Skin epidermis (tissue), 12 donors: Measurements from ENCODE around the gene LRP1.

Experiments used
- H3K27ac ChIP-seq, 21 experiments: fragments of 200-600 bp; sonication (generic) in 11 of 21; one replicate each; pipeline ENCODE4 v1.5.0; 2020; ENCODE audit warnings: mild to moderate bottlenecking in 3 of 21, inconsistent platforms in 2 of 21, moderate library complexity in 2 of 21
- H3K4me3 ChIP-seq, 7 experiments: fragments of 200-600 bp; sonication (generic) in 2 of 7; one replicate each; pipeline ENCODE4 v1.5.0; 2020; ENCODE audit warnings: inconsistent platforms in 2 of 7, mild to moderate bottlenecking in 2 of 7, moderate library complexity in 1 of 7

The LRP1 gene

GRCh38 chr12:57127726-57128518 is at the start of gene LRP1:
Gene LRP1 (plus strand): TSS chr12:57128483. CDS start chr12:57128965, 482 bp downstream.
- peak within 1 kb of the TSS; percentile 69 to 97 (median 92) for H3K27ac ChIP-seq
- H3K4me3 ChIP-seq = peak within 1 kb of the TSS; percentile 46 to 82 (median 62)

DNA sequence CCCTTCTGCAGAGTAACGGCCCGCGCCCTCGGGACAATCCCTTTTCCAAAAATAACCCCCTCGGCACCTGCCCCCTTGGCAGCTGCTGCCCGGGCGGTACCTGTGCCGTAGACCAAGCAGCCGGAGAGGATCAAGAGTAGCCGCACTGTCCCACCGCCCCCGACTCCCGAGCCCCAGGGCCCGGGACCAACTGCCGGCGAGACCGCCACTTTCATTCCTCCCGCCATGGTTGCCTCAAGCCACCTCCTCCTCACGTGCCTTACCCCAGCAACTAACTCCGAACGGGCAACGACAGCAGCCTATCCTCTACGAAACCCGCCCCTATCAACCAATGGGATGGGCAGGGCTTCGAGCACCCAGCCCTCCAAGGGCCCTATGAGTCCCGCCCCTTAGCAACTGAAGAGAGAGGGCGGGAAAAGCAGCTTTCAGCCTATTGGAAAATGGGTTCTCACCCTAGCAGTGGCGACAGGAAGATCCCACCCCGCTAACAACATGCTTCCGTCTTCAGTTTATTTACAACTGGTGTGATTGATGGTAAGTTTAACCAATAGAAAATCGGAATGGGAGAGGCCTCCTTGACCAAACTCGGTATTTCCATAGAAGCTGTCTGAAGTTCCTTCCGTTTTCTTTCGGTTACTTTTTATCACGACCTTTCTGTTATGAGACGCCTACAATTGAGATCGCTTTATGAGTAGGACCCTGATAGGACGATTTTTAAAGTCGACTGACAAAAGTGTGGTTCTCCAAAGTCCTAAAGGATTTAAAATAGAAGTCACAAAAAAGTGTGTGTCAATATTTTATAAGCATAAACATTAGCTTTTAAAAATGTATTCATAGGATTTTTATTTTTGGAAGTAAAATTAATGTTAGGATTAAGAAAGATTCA is 49.5 kb upstream of the LRP1 start, which contains the start of gene NEMP1:
TSS of gene NEMP1 (minus strand) at position 273 of the 886 bp plus-strand sequence. CDS start at position 227, 46 bp downstream.
- Histone ChIP-seq H3K27ac (peak within 1 kb of the TSS in 20 of 21 experiments; percentile 51 to 87 (median 78)), H3K4me3 (peak within 1 kb of the TSS; percentile 68 to 87 (median 73))

- Histone ChIP-seq H3K27ac (peak overlapping the region in 17 of 21 experiments; percentile 52 to 85 (median 77)), H3K4me3 (no peak overlapping the region)
Observed at GRCh38 chr12:57079821-57080220, 48.5 kb upstream of the LRP1 start.

DNA sequence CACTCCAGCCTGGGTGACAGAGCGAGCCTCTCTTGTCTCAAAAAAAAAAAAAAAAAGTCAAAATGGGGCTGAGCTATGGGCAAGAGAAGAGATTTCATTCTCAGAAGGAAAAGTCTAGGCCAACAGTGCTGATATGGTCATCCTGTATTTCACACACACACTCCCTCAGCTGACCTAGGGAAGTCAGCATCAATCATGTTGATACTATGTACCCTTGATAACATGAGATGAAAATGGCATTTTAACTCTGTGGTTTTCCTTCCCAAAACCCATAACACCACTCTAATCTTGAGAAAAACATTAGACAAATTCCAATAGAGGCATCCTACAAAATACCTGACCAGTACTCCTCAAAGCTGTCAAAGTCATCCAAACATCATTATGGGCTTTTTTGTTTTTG is 47.4 kb upstream of the LRP1 start:
- no peak overlapping the region for H3K27ac ChIP-seq

DNA sequence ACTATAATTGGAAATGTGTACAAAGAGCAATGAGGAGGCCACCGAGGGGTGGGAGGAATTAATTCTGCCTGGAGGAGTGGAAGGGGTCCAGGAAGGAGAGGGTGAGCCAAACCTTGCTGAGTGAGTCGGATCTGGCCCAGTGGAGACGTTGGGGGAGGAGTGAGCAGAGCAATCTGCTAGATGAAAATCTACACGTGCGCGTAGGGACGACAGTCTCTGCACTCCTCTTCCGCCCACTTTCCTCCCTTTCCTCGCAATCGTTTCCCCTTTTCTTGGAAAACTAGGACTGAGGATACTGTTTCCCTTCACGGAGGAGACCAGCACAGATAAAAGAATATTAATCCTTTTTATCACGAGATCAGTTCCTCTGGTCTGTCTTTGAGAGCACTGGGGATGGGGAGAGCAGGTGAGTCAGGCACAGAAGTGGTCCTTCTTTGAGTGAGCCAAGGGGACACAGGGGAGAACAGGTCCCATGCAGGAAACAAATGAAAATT is 42.2 kb upstream of the LRP1 start:
- H3K27ac ChIP-seq = peak overlapping the region in 20 of 21 experiments; percentile 94 to 100 (median 99)
- peak overlapping the region; percentile 60 to 88 (median 81) for H3K4me3 ChIP-seq

More for the DNA sequence above, 47.4 kb upstream of the LRP1 start:
- no peak overlapping the region for H3K4me3 ChIP-seq

- peak overlapping the region; percentile 81 to 100 (median 99) for H3K27ac ChIP-seq
- peak overlapping the region; percentile 60 to 88 (median 81) for H3K4me3 ChIP-seq
Observed at GRCh38 chr12:57086493-57087009, 41.7 kb upstream of the LRP1 start.

DNA sequence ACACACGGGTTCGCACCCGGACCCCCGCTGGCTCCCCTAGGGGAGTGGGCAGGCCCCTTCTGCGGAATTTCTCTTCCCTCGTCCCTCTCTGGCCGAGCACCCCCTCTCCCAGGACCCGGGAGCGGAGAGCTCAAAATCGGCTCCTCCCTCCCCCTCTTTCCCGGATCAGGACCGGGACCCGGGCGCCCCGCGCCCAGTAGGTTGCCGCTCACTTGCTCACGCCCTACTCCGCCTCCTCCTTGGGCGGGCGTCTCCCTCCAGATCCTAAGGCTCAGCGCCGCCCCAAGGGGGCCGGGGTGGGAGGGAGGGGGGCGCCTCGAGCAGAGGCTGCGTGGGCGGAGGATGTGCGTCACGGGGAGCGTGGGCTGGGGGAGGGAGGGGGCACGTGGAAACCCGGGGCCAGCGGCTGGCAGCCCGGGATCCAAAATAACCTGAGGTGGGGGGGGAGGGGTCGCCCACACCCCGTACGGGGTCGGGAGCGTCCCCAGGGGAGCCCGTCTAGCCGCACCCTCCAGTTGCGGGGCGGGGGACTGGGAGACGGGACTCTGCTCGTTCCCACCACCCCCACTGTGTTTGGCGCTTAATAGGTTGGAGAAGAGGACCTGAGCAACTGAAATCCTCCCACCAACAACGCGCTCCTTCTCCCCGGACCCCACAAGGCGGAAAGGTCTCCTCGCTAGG is 41.1 kb upstream of the LRP1 start:
- peak overlapping the region; percentile 60 to 88 (median 81) for H3K4me3 ChIP-seq
- peak overlapping the region; percentile 86 to 100 (median 99) for H3K27ac ChIP-seq

DNA sequence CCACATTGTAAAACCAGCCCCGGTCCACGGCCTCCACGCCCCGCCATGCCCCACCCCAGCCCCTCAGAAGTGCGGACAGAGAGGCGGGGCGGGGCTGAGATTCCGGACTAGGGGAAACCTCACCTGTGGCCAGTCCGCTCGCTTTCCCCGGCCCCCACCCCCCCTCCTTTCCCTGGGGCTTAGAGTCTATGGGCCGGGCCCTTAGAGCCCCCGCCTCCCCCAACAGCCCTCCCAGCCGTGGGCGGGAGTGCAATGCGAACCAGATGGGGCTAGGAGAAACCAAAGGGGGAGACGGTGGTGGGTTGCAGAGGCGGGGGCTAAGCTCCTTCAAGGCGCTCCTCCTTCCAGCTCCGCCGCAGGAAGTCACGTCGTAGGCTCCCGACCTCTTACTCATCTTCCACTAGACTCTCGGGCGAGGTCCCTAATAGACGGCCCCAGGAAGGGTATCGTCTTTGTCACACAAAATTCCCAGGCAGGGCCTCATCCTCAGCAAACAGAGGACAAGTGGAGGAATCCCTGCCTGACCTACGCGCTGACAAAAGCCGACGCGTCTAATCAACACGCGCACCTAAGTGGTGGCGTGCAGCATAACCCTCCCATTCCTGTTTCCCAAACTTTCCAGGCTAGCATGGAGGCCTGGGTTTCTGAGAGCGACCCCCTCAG is 40.5 kb upstream of the LRP1 start:
- H3K4me3 ChIP-seq = peak overlapping the region; percentile 60 to 88 (median 81)
- peak overlapping the region; percentile 86 to 100 (median 99) for H3K27ac ChIP-seq

DNA sequence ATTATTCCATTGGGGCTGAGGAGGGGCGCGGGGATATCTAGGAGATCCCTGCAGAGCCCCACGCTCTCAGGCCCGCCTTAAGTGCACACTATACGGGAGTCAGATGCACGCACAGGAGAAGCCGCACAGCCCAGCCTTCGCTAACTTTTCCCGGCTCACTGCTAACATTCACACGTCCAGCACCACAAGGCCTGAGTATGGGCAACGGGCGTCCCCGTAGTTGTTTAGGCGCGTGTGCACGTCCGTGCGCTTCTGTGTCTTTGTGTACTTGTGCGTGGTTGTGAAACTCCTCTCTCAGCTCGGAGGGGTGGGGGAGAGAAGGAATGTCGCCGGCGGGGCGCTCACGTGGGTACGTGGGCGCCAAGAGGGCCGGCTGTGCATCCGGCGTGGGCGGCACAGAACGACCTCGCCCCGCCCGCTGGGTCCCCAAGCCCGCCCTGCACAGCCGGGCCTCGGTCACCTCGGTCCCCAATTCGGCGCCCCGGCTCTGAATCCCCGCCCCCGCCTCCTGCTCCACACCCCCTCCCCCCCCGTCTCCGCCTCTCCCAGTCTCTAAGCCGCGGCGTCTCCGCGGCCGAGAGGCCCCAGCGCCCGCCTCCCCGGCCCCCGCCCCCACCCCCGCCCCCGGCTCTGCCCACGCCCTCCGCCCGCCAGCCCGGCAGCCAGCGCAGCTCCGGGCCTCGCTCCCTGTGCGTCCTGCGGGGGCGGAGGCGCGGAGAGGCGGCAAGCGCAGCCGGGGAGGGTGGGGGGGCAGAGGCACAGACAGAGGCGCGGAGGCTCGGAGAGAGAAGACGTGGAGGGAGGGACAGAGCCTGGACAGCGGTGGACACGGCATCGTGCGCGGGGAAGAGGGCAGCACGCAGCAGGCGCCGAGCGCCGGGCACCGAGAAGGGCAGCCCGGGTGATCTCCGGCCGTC is 39.7 kb upstream of the LRP1 start, which contains the start of gene NAB2:
TSS of gene NAB2 (plus strand) at position 761 of the 917 bp plus-strand sequence. CDS start 158 bp downstream, outside the sequence.
- H3K27ac ChIP-seq = peak within 1 kb of the TSS; percentile 86 to 100 (median 99)

DNA sequence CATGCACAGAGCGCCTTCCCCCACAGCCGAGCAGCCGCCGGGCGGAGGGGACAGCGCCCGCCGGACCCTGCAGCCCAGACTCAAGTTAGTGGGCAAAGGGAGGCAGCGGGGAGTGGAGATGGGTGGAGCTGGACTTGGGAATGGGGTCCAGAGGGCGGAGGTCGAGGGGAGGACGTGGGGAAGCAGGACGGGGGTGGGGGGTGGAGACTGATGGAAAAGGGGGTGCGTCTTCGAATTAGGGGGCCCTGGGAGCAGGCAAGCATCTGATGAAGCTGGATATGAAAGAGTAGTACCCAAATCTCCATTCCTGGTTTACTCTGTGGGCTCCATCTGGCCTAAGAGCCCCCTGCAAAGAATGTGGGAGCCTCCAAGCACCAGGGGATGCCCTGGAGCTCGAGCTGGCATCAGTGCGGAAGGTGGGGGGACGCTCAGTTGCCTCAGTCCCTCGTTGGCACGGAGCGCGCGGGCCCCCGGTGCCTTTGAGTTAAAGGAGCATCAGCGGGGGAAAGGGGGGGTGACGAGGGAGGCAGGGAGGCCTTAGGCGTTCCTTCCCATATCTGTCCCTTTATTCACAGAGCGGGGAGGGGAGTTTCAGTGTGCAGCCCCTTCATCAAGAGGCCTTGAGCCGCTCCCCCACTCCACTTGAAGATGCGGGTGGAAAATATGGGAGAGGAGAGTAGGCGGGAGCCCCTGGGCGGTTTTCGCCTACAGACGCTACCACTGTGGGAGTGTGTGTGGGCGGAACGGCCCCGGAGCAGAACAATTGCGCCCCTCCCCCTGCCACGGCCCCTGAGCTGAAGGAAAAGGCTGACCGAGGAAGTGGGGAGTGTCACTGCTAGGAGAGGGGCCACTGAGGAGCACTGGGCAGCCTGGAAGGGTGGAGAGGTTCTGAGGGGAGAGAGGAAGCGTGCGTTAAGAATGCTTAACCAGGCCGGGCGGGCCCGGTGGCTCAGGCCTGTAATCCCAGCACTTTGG is 38.7 kb upstream of the LRP1 start:
- H3K27ac ChIP-seq = peak overlapping the region; percentile 35 to 100 (median 99)

More for the DNA sequence above, 39.7 kb upstream of the LRP1 start, which contains the start of gene NAB2:
- peak within 1 kb of the TSS; percentile 60 to 88 (median 81) for H3K4me3 ChIP-seq

DNA sequence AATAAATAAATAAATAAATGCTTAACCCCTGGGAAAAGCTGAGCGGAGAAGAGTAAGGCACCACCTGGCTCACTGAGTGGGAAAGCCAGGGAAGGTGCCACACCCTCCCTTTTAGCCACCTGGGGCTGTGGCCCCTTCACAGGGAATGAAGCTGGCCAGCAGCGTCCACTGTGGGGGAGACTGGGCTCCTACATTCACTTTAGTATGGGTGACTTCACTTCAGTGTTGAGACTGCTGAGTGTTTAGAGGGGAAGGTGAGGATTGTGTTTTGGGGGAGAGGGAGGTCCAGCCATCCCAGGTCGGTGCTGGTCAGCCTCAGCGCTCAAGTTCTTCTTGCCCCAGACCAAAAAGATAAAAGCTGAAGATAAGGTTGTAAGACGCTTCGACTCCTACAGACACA is 37.8 kb upstream of the LRP1 start:
- Histone ChIP-seq H3K27ac (peak overlapping the region in 20 of 21 experiments; percentile 92 to 100 (median 99)), H3K4me3 (peak overlapping the region; percentile 60 to 88 (median 81))

More for the DNA sequence above, 38.7 kb upstream of the LRP1 start:
- H3K4me3 ChIP-seq = peak overlapping the region; percentile 60 to 88 (median 81)

DNA sequence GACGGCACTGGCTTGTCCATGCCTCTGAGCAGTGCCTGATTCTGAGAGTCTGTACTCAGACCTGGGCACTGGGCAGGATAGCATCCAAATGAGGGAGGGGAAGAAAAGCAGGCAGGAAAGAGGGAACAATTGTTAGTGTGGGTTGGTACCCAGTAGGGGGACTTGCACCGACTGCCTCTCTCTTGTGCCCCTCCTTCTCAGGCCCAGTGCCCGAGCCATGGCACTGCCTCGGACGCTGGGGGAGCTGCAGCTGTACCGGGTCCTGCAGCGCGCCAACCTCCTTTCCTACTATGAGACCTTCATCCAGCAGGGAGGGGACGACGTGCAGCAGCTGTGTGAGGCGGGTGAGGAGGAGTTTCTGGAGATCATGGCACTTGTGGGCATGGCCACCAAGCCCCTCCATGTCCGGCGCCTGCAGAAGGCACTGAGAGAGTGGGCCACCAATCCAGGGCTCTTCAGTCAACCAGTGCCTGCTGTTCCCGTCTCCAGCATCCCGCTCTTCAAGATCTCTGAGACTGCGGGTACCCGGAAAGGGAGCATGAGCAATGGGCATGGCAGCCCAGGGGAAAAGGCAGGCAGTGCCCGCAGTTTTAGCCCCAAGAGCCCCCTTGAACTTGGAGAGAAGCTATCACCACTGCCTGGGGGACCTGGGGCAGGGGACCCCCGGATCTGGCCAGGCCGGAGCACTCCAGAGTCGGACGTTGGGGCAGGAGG is 37.2 kb upstream of the LRP1 start:
- Histone ChIP-seq H3K27ac (peak overlapping the region in 17 of 21 experiments; percentile 92 to 100 (median 99)), H3K4me3 (peak overlapping the region; percentile 60 to 88 (median 81))

- peak overlapping the region in 13 of 21 experiments; percentile 29 to 100 (median 98) for H3K27ac ChIP-seq
- peak overlapping the region in 1 of 7 experiments; percentile 84 for H3K4me3 ChIP-seq
Observed at GRCh38 chr12:57091638-57092528, 36.4 kb upstream of the LRP1 start.

GRCh38 chr12:57092529-57092862 is 35.8 kb upstream of the LRP1 start:
- H3K4me3 ChIP-seq = no peak overlapping the region
- H3K27ac ChIP-seq = peak overlapping the region in 15 of 21 experiments; percentile 29 to 100 (median 80)
